Measurements from ENCODE around the gene PRKD2. TPM values are rescaled to one million over a fixed set of nuclear protein-coding genes. Genes with fewer than 3 reads are reported as not detected.

Gene PRKD2
- total and polyA plus RNA-seq, 2 experiments from 2014 or later = 53.8 to 68.0 TPM

DNA sequence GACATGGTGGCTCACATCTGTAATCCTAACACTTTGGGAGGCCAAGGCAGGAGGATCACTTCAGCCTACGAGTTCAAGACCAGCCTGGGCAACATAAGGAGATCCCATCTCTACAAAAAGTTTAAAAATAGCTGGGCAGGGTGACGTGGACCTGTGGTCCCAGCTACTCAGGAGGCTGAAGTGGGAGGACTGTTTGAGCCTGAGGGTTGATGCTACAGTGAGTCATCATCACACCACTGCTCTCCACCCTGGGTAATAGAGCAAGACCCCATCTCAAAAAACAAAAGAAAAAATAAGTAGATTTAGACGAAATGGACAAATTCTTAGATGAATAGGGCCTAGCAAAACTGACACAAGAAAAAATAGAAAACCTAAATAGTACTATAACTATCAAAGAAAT lies 70.5 kb downstream of the PRKD2 start:
- Histone ChIP-seq H3K79me2 (replicated peaks; ENCODE audit: insufficient read depth) (no peaks in the 10 kb centered on the region), H2AFZ (no peak overlapping the region), H3K4me1 (ENCODE audit: insufficient read depth) (no peaks in the 10 kb centered on the region), H3K9me2 (ENCODE audit: insufficient read depth) (no peaks in the 10 kb centered on the region), H3K27me3 (ENCODE audit: insufficient read depth) (peaks cover 87% of the 10 kb centered on the region), H3K36me3 (ENCODE audit: insufficient read depth) (no peaks in the 10 kb centered on the region), H3F3A (replicated peaks; ENCODE audit: low read depth) (no peaks in the 10 kb centered on the region), H3K4me2 (no peak overlapping the region), H4K20me1 (replicated peaks; ENCODE audit: insufficient read depth) (no peaks in the 10 kb centered on the region), H3K4me3 (no peak overlapping the region), H3K27ac (ENCODE audit: low read depth) (no peak overlapping the region)
- H3K27me3 Mint-ChIP-seq (ENCODE audit: insufficient read depth, low read depth, poor library complexity) = peaks cover 46% of the 10 kb centered on the region
- no peak for ATAC-seq
- H3K36me3 Mint-ChIP-seq (ENCODE audit: low read depth) = peaks cover 7% of the 10 kb centered on the region; the same call in 1 of the 3 replicates
- TF ChIP-seq ZNF331 (CRISPR knock-in tag; IDR thresholded peaks at IDR 0.05; ENCODE audit: low read depth) (no peak), EZH2phosphoT487 (IDR thresholded peaks at IDR 0.05; ENCODE audit: unreplicated experiment) (no peak), POLR2AphosphoS5 (IDR thresholded peaks at IDR 0.05; ENCODE audit: low read depth) (no peak), NANOG (IDR thresholded peaks at IDR 0.05; ENCODE audit: borderline replicate concordance) (no peak), JUNB (IDR thresholded peaks at IDR 0.05; ENCODE audit: unreplicated experiment) (no peak), EZH2 (IDR thresholded peaks at IDR 0.05; ENCODE audit: low read depth, unreplicated experiment) (no peak), CREB1 (CRISPR knock-in tag; IDR thresholded peaks at IDR 0.05; ENCODE audit: low read depth) (no peak), ZNF114 (CRISPR knock-in tag; IDR thresholded peaks at IDR 0.05) (no peak), STAT1 (IDR thresholded peaks at IDR 0.05; ENCODE audit: unreplicated experiment) (no peak)
- TF ChIP-seq, protein P1, sequence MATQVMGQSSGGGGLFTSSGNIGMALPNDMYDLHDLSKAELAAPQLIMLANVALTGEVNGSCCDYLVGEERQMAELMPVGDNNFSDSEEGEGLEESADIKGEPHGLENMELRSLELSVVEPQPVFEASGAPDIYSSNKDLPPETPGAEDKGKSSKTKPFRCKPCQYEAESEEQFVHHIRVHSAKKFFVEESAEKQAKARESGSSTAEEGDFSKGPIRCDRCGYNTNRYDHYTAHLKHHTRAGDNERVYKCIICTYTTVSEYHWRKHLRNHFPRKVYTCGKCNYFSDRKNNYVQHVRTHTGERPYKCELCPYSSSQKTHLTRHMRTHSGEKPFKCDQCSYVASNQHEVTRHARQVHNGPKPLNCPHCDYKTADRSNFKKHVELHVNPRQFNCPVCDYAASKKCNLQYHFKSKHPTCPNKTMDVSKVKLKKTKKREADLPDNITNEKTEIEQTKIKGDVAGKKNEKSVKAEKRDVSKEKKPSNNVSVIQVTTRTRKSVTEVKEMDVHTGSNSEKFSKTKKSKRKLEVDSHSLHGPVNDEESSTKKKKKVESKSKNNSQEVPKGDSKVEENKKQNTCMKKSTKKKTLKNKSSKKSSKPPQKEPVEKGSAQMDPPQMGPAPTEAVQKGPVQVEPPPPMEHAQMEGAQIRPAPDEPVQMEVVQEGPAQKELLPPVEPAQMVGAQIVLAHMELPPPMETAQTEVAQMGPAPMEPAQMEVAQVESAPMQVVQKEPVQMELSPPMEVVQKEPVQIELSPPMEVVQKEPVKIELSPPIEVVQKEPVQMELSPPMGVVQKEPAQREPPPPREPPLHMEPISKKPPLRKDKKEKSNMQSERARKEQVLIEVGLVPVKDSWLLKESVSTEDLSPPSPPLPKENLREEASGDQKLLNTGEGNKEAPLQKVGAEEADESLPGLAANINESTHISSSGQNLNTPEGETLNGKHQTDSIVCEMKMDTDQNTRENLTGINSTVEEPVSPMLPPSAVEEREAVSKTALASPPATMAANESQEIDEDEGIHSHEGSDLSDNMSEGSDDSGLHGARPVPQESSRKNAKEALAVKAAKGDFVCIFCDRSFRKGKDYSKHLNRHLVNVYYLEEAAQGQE (IDR thresholded peaks at IDR 0.05; ENCODE audit: unreplicated experiment) = no peak
- TF ChIP-seq, protein P2, sequence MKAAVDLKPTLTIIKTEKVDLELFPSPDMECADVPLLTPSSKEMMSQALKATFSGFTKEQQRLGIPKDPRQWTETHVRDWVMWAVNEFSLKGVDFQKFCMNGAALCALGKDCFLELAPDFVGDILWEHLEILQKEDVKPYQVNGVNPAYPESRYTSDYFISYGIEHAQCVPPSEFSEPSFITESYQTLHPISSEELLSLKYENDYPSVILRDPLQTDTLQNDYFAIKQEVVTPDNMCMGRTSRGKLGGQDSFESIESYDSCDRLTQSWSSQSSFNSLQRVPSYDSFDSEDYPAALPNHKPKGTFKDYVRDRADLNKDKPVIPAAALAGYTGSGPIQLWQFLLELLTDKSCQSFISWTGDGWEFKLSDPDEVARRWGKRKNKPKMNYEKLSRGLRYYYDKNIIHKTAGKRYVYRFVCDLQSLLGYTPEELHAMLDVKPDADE (IDR thresholded peaks at IDR 0.05) = no peak
- TF ChIP-seq, protein P3, sequence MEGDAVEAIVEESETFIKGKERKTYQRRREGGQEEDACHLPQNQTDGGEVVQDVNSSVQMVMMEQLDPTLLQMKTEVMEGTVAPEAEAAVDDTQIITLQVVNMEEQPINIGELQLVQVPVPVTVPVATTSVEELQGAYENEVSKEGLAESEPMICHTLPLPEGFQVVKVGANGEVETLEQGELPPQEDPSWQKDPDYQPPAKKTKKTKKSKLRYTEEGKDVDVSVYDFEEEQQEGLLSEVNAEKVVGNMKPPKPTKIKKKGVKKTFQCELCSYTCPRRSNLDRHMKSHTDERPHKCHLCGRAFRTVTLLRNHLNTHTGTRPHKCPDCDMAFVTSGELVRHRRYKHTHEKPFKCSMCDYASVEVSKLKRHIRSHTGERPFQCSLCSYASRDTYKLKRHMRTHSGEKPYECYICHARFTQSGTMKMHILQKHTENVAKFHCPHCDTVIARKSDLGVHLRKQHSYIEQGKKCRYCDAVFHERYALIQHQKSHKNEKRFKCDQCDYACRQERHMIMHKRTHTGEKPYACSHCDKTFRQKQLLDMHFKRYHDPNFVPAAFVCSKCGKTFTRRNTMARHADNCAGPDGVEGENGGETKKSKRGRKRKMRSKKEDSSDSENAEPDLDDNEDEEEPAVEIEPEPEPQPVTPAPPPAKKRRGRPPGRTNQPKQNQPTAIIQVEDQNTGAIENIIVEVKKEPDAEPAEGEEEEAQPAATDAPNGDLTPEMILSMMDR (conservative IDR thresholded peaks at IDR 0.05; ENCODE audit: low read depth in 2 of 2) = no peak
- TF ChIP-seq, protein P4, sequence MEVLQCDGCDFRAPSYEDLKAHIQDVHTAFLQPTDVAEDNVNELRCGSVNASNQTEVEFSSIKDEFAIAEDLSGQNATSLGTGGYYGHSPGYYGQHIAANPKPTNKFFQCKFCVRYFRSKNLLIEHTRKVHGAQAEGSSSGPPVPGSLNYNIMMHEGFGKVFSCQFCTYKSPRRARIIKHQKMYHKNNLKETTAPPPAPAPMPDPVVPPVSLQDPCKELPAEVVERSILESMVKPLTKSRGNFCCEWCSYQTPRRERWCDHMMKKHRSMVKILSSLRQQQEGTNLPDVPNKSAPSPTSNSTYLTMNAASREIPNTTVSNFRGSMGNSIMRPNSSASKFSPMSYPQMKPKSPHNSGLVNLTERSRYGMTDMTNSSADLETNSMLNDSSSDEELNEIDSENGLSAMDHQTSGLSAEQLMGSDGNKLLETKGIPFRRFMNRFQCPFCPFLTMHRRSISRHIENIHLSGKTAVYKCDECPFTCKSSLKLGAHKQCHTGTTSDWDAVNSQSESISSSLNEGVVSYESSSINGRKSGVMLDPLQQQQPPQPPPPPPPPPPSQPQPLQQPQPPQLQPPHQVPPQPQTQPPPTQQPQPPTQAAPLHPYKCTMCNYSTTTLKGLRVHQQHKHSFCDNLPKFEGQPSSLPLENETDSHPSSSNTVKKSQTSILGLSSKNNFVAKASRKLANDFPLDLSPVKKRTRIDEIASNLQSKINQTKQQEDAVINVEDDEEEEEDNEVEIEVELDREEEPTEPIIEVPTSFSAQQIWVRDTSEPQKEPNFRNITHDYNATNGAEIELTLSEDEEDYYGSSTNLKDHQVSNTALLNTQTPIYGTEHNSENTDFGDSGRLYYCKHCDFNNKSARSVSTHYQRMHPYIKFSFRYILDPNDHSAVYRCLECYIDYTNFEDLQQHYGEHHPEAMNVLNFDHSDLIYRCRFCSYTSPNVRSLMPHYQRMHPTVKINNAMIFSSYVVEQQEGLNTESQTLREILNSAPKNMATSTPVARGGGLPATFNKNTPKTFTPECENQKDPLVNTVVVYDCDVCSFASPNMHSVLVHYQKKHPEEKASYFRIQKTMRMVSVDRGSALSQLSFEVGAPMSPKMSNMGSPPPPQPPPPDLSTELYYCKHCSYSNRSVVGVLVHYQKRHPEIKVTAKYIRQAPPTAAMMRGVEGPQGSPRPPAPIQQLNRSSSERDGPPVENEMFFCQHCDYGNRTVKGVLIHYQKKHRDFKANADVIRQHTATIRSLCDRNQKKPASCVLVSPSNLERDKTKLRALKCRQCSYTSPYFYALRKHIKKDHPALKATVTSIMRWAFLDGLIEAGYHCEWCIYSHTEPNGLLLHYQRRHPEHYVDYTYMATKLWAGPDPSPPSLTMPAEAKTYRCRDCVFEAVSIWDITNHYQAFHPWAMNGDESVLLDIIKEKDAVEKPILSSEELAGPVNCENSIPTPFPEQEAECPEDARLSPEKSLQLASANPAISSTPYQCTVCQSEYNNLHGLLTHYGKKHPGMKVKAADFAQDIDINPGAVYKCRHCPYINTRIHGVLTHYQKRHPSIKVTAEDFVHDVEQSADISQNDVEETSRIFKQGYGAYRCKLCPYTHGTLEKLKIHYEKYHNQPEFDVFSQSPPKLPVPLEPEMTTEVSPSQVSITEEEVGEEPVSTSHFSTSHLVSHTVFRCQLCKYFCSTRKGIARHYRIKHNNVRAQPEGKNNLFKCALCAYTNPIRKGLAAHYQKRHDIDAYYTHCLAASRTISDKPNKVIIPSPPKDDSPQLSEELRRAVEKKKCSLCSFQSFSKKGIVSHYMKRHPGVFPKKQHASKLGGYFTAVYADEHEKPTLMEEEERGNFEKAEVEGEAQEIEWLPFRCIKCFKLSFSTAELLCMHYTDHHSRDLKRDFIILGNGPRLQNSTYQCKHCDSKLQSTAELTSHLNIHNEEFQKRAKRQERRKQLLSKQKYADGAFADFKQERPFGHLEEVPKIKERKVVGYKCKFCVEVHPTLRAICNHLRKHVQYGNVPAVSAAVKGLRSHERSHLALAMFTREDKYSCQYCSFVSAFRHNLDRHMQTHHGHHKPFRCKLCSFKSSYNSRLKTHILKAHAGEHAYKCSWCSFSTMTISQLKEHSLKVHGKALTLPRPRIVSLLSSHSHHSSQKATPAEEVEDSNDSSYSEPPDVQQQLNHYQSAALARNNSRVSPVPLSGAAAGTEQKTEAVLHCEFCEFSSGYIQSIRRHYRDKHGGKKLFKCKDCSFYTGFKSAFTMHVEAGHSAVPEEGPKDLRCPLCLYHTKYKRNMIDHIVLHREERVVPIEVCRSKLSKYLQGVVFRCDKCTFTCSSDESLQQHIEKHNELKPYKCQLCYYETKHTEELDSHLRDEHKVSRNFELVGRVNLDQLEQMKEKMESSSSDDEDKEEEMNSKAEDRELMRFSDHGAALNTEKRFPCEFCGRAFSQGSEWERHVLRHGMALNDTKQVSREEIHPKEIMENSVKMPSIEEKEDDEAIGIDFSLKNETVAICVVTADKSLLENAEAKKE (CRISPR knock-in tag; IDR thresholded peaks at IDR 0.05) = no peak
- no peak overlapping the region for H3K4me3 Mint-ChIP-seq
- peaks cover 15% of the 10 kb centered on the region for H3K9me3 Mint-ChIP-seq
- H3K4me1 Mint-ChIP-seq = peaks cover 7% of the 10 kb centered on the region
- DNase-seq (ENCODE audit: low spot score) = no peak
- no peak overlapping the region for H3K27ac Mint-ChIP-seq
